ENCODE measurements around the gene FAM117B.

Gene FAM117B

GRCh38 chr2:202750763-202751427, 116.1 kb downstream of the FAM117B start:
- H3K36me3 ChIP-seq (ENCODE audit: insufficient read depth, low read depth, low read length) = peaks cover 3% of the 10 kb centered on the region; the same call in 1 of the 2 replicates
- no peaks in the 10 kb centered on the region for H3K27me3 ChIP-seq (ENCODE audit: insufficient read depth, low read length)
- no peaks in the 10 kb centered on the region for H3K4me1 ChIP-seq (ENCODE audit: insufficient read depth, low read length)
- no peak overlapping the region for H3K4me3 ChIP-seq (ENCODE audit: low read length)
- no peak overlapping the region for H3K9ac ChIP-seq (ENCODE audit: low read depth, low read length)
- H3K9me3 ChIP-seq (ENCODE audit: insufficient read depth, low read depth, low read length) = no peaks in the 10 kb centered on the region
- H3K27ac ChIP-seq (ENCODE audit: low read length) = no peak overlapping the region

- Histone ChIP-seq H3K27me3 (ENCODE audit: insufficient read depth, low read length) (no peaks in the 10 kb centered on the region), H3K9ac (ENCODE audit: low read depth, low read length) (no peak overlapping the region), H3K4me3 (ENCODE audit: low read length) (no peak overlapping the region), H3K9me3 (ENCODE audit: insufficient read depth, low read depth, low read length) (no peaks in the 10 kb centered on the region), H3K36me3 (ENCODE audit: insufficient read depth, low read depth, low read length) (peaks cover 12% of the 10 kb centered on the region), H3K27ac (ENCODE audit: low read length) (no peak overlapping the region), H3K4me1 (ENCODE audit: insufficient read depth, low read length) (no peaks in the 10 kb centered on the region)
These were observed 117.3 kb downstream of the FAM117B start for GRCh38 chr2:202752071-202752470.

- no peaks in the 10 kb centered on the region for H3K9me3 ChIP-seq (ENCODE audit: insufficient read depth, low read depth, low read length)
- no peaks in the 10 kb centered on the region for H3K4me1 ChIP-seq (ENCODE audit: insufficient read depth, low read length)
- no peaks in the 10 kb centered on the region for H3K27me3 ChIP-seq (ENCODE audit: insufficient read depth, low read length)
- no peak overlapping the region for H3K9ac ChIP-seq (ENCODE audit: low read depth, low read length)
- no peak overlapping the region for H3K27ac ChIP-seq (ENCODE audit: low read length)
- H3K4me3 ChIP-seq (ENCODE audit: low read length) = no peak overlapping the region
- peaks cover 38% of the 10 kb centered on the region for H3K36me3 ChIP-seq (ENCODE audit: insufficient read depth, low read depth, low read length)
These were observed 120.2 kb downstream of the FAM117B start for GRCh38 chr2:202754936-202755335.

- Histone ChIP-seq H3K9ac (ENCODE audit: low read depth, low read length) (no peak overlapping the region), H3K36me3 (ENCODE audit: insufficient read depth, low read depth, low read length) (peaks cover 48% of the 10 kb centered on the region), H3K4me3 (ENCODE audit: low read length) (no peak overlapping the region), H3K4me1 (ENCODE audit: insufficient read depth, low read length) (no peaks in the 10 kb centered on the region), H3K9me3 (ENCODE audit: insufficient read depth, low read depth, low read length) (no peaks in the 10 kb centered on the region), H3K27ac (ENCODE audit: low read length) (no peak overlapping the region), H3K27me3 (ENCODE audit: insufficient read depth, low read length) (no peaks in the 10 kb centered on the region)
These were observed 121.8 kb downstream of the FAM117B start for GRCh38 chr2:202756598-202756997.

- no peaks in the 10 kb centered on the region for H3K27me3 ChIP-seq (ENCODE audit: insufficient read depth, low read length)
- no peaks in the 10 kb centered on the region for H3K9me3 ChIP-seq (ENCODE audit: insufficient read depth, low read depth, low read length)
- no peaks in the 10 kb centered on the region for H3K4me1 ChIP-seq (ENCODE audit: insufficient read depth, low read length)
- H3K4me3 ChIP-seq (ENCODE audit: low read length) = no peak overlapping the region
- peaks cover 53% of the 10 kb centered on the region for H3K36me3 ChIP-seq (ENCODE audit: insufficient read depth, low read depth, low read length)
- H3K27ac ChIP-seq (ENCODE audit: low read length) = no peak overlapping the region
- no peak overlapping the region for H3K9ac ChIP-seq (ENCODE audit: low read depth, low read length)
These were observed 122.6 kb downstream of the FAM117B start for GRCh38 chr2:202757339-202757738.

- Histone ChIP-seq H3K27ac (ENCODE audit: low read length) (no peak overlapping the region), H3K36me3 (ENCODE audit: insufficient read depth, low read depth, low read length) (peaks cover 54% of the 10 kb centered on the region), H3K4me3 (ENCODE audit: low read length) (no peak overlapping the region), H3K27me3 (ENCODE audit: insufficient read depth, low read length) (no peaks in the 10 kb centered on the region), H3K9ac (ENCODE audit: low read depth, low read length) (no peak overlapping the region), H3K4me1 (ENCODE audit: insufficient read depth, low read length) (no peaks in the 10 kb centered on the region), H3K9me3 (ENCODE audit: insufficient read depth, low read depth, low read length) (no peaks in the 10 kb centered on the region)
These were observed 123.4 kb downstream of the FAM117B start for GRCh38 chr2:202758128-202758527.

GRCh38 chr2:202758604-202759003, 123.8 kb downstream of the FAM117B start:
- Histone ChIP-seq H3K27ac (ENCODE audit: low read length) (no peak overlapping the region), H3K4me3 (ENCODE audit: low read length) (no peak overlapping the region), H3K9ac (ENCODE audit: low read depth, low read length) (no peak overlapping the region), H3K4me1 (ENCODE audit: insufficient read depth, low read length) (no peaks in the 10 kb centered on the region), H3K36me3 (ENCODE audit: insufficient read depth, low read depth, low read length) (peaks cover 54% of the 10 kb centered on the region), H3K9me3 (ENCODE audit: insufficient read depth, low read depth, low read length) (no peaks in the 10 kb centered on the region), H3K27me3 (ENCODE audit: insufficient read depth, low read length) (no peaks in the 10 kb centered on the region)

GRCh38 chr2:202760848-202761247, 126.1 kb downstream of the FAM117B start:
- Histone ChIP-seq H3K27me3 (ENCODE audit: insufficient read depth, low read length) (no peaks in the 10 kb centered on the region), H3K4me3 (ENCODE audit: low read length) (no peak overlapping the region), H3K27ac (ENCODE audit: low read length) (no peak overlapping the region), H3K4me1 (ENCODE audit: insufficient read depth, low read length) (no peaks in the 10 kb centered on the region), H3K36me3 (ENCODE audit: insufficient read depth, low read depth, low read length) (peaks cover 62% of the 10 kb centered on the region), H3K9ac (ENCODE audit: low read depth, low read length) (no peak overlapping the region), H3K9me3 (ENCODE audit: insufficient read depth, low read depth, low read length) (no peaks in the 10 kb centered on the region)

GRCh38 chr2:202762556-202762955, 127.8 kb downstream of the FAM117B start:
- no peak overlapping the region for H3K9ac ChIP-seq (ENCODE audit: low read depth, low read length)
- H3K27me3 ChIP-seq (ENCODE audit: insufficient read depth, low read length) = no peaks in the 10 kb centered on the region
- H3K36me3 ChIP-seq (ENCODE audit: insufficient read depth, low read depth, low read length) = peaks cover 56% of the 10 kb centered on the region
- no peaks in the 10 kb centered on the region for H3K4me1 ChIP-seq (ENCODE audit: insufficient read depth, low read length)
- H3K4me3 ChIP-seq (ENCODE audit: low read length) = no peak overlapping the region
- no peaks in the 10 kb centered on the region for H3K9me3 ChIP-seq (ENCODE audit: insufficient read depth, low read depth, low read length)
- no peak overlapping the region for H3K27ac ChIP-seq (ENCODE audit: low read length)

- Histone ChIP-seq H3K27me3 (ENCODE audit: insufficient read depth, low read length) (no peaks in the 10 kb centered on the region), H3K4me3 (ENCODE audit: low read length) (no peak overlapping the region), H3K27ac (ENCODE audit: low read length) (no peak overlapping the region), H3K9ac (ENCODE audit: low read depth, low read length) (no peak overlapping the region), H3K36me3 (ENCODE audit: insufficient read depth, low read depth, low read length) (peaks cover 42% of the 10 kb centered on the region), H3K4me1 (ENCODE audit: insufficient read depth, low read length) (peaks cover 7% of the 10 kb centered on the region; the same call in 1 of the 2 replicates), H3K9me3 (ENCODE audit: insufficient read depth, low read depth, low read length) (no peaks in the 10 kb centered on the region)
These were observed 129.1 kb downstream of the FAM117B start for GRCh38 chr2:202763916-202764315.

GRCh38 chr2:202764991-202765390, 130.2 kb downstream of the FAM117B start:
- no peak overlapping the region for H3K9ac ChIP-seq (ENCODE audit: low read depth, low read length)

GRCh38 chr2:202765436-202765835, 130.7 kb downstream of the FAM117B start:
- no peak overlapping the region for H3K27ac ChIP-seq (ENCODE audit: low read length)
- no peaks in the 10 kb centered on the region for H3K27me3 ChIP-seq (ENCODE audit: insufficient read depth, low read length)
- H3K9me3 ChIP-seq (ENCODE audit: insufficient read depth, low read depth, low read length) = no peaks in the 10 kb centered on the region
- peaks cover 11% of the 10 kb centered on the region; the same call in 1 of the 2 replicates for H3K4me1 ChIP-seq (ENCODE audit: insufficient read depth, low read length)
- H3K36me3 ChIP-seq (ENCODE audit: insufficient read depth, low read depth, low read length) = peaks cover 34% of the 10 kb centered on the region
- H3K4me3 ChIP-seq (ENCODE audit: low read length) = no peak overlapping the region
- no peak overlapping the region for H3K9ac ChIP-seq (ENCODE audit: low read depth, low read length)

More at GRCh38 chr2:202764991-202765390, 130.2 kb downstream of the FAM117B start:
- no peak overlapping the region for H3K27ac ChIP-seq (ENCODE audit: low read length)
- peaks cover 11% of the 10 kb centered on the region; the same call in 1 of the 2 replicates for H3K4me1 ChIP-seq (ENCODE audit: insufficient read depth, low read length)
- no peaks in the 10 kb centered on the region for H3K9me3 ChIP-seq (ENCODE audit: insufficient read depth, low read depth, low read length)
- peaks cover 37% of the 10 kb centered on the region for H3K36me3 ChIP-seq (ENCODE audit: insufficient read depth, low read depth, low read length)
- H3K4me3 ChIP-seq (ENCODE audit: low read length) = no peak overlapping the region
- no peaks in the 10 kb centered on the region for H3K27me3 ChIP-seq (ENCODE audit: insufficient read depth, low read length)
